Mammary epithelial cell (primary cell): ENCODE measurements around the gene CORO6.

Experiments used
- CTCF ChIP-seq, 2 donors: IDR thresholded peaks in 1 of 2; conservative IDR thresholded peaks in 1 of 2; 2 replicates each; pipeline ENCODE4 v1.5.1; 2011 to 2012; ENCODE audit warnings: inconsistent platforms in 2 of 2, low read length in 2 of 2, mild to moderate bottlenecking in 2 of 2, control low read depth in 1 of 2, low read depth in 1 of 2; ENCODE audit not compliant: insufficient read depth in 1 of 2; ENCODE audit errors: extremely low read depth in 1 of 2
- EZH2 ChIP-seq: IDR thresholded peaks from 2 replicates; pipeline ENCODE4 v1.6.1; 2012; ENCODE audit warnings: low read length, inconsistent platforms, borderline replicate concordance

GRCh38 chr17:29619251-29619650 lies 3.5 kb downstream of the CORO6 start:
- peak; percentile 21 to 44 for TF ChIP-seq CTCF (conservative IDR thresholded peaks at IDR 0.05 in 1 of 2, IDR thresholded peaks at IDR 0.05 in 1 of 2; ENCODE audit: extremely low read depth in 1 of 2, insufficient read depth in 1 of 2, low read depth in 1 of 2, low read length in 2 of 2)
- TF ChIP-seq EZH2, result no peak
